RPMI8226 (cell line): Measurements from ENCODE around the gene GABPB2.

Experiments
- DNase-seq: peaks from one replicate; pipeline ENCODE4 v3.0.0-alpha.2; 2015

GABPB2 gene

DNA sequence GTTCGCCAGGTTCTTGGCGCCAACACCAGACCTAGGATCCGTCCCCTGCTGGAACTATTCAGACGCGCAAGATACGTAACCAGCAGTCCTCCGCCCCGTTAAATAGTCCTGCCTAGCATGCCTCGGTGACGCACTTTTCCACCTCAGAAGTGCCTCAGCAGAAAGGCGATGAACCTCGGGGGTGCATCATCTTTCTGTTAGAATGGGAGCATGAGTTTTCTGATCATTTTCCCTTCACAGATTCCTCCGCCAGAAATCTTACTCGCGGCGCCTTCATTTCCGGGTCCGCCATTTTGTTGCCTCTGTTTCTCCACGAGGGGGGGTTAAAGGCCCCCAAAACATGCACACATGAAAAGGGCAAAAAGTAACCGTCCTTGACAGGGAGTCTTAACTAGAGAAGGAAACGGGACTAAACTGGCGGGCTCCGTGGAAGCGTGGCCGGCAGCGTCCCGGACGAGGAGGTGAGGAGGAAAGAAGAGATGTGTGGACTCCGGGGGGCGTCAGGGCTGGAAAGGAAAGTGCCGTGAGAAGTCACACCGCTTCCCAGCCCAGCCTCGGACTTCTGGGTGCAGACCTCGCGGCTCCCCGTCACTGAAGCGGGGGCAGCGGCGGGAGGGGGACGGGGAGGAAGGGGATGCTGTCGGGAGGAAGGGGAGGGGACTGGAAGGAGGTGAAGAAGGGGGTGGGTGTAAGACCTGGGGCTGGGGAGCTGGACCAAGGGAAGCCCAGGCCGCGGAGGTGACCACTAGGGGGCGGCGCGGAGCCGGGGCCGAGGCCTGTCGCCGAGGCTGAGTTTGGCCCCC, at the start of gene GABPB2:
TSS of gene GABPB2 (plus strand) at position 288 of the 803 bp plus-strand sequence. CDS start 17,429 bp downstream, outside the sequence.
- DNase-seq: peak; percentile 95

GRCh38 chr1:151024540-151025146, 45.9 kb upstream of the GABPB2 start:
- peak; percentile 73 for DNase-seq

DNA sequence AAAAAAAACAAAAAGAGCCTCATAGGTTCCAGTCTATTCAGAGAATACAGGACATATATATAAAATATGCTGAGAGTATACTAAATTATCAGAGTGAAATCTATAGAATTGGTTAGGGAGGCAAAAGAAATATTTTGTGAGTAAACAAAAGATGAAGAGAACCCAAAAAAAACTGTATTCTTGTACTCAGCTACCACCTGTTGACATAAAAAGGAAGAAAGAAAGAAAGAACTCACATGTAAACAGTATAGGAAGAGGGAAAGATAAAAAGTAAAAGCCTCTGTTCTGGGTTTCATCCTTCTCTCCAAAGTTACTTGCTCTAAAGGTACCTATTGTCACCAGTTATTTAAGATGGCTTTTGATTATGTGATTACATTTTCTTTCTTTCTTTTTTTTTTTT, 44.1 kb upstream of the GABPB2 start:
- DNase-seq: no peak

DNA sequence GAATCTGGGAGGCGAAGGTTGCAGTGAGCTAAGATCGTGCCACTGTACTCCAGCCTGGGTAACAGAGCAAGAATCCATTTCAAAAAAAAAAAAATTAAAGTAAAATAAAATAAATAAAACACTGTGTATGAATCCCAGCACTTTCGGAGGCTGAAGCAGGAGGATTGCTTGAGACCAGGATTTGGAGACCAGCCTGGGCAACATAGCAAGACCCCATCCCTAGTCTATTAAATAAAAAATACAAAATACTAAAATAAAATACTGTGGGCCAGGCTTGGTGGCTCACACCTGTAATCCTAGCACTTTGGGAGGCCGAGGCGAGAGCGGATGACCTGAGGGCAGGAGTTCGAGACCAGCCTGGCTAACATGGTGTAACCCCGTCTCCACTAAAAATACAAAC, 38.4 kb upstream of the GABPB2 start:
- DNase-seq: no peak

DNA sequence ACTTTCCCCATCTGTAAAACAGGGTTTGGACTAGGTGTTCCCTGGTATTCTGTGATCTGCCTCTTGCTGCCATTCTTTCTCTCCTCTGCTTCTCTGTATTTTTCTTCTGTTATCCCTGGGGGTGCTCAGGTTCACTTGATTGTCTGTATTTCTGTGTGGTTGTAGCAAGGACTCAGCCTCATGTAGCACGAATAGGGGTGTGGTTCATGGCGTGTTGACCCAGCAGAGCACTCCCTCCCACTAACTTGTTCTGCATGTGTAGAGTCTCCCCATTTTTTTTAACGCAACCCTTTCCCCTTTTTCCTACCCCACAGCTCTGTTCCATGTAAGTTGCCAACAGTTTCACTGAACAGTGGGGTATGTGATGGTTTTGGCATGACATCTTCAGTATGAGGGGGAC, 35.4 kb upstream of the GABPB2 start:
- DNase-seq: no peak

DNA sequence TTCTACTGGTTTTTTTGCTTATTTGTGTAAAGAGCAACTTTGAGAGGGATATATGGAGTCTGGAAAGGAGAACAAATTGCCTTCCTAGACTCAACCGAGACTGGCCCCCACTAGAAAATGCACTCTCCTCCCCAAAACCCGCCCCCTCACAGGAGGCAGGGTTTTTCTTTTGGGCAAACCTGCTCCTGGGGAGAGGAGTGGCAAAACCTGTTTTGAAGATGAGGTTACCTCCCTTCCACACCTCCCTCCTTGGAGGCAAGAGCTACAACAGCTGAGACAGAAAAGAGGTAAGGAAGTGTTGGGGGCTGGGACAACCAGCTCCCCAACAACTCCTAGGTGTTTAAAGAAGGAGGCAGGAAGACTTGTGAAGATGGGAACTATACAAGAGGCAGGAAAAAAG, 34.2 kb upstream of the GABPB2 start, which contains the start of gene BNIPL:
TSS of gene BNIPL (plus strand) at position 231 of the 400 bp plus-strand sequence. CDS start at position 371, 140 bp downstream.
- no peak for DNase-seq

DNA sequence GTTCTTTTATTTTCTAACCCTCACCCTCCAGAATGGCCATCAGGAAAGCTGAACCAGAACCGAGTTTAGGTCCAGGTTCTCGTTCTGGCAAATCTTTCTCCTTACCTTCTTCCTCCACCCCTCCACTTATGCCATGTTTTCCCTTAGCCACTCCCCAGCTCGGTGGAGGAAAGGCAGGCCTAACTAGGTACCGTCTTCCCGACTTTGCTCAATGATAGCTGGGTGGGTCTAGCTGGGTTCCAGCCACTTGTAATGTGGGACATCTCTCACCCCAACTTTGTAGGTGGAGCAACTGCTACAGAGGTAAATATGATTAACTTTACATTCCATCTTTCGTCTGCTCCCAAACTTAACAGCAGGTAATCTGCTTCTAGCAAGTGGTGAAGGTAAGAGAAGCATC, 33.5 kb upstream of the GABPB2 start:
- DNase-seq: no peak

- DNase-seq: no peak
Measured at GRCh38 chr1:151039521-151039920, 31.0 kb upstream of the GABPB2 start.

- DNase-seq: no peak
Measured at GRCh38 chr1:151043163-151043562, 27.4 kb upstream of the GABPB2 start.

GRCh38 chr1:151047591-151047924, 23.0 kb upstream of the GABPB2 start, which contains the start of gene C1orf56:
TSS of gene C1orf56 (plus strand) at chr1:151047751. CDS start at chr1:151047848, 97 bp downstream.
- peak; percentile 64 for DNase-seq

- peak; percentile 82 for DNase-seq
Measured at GRCh38 chr1:151047925-151048644, 22.5 kb upstream of the GABPB2 start.

GRCh38 chr1:151048645-151049032, 21.9 kb upstream of the GABPB2 start:
- DNase-seq: no peak

DNA sequence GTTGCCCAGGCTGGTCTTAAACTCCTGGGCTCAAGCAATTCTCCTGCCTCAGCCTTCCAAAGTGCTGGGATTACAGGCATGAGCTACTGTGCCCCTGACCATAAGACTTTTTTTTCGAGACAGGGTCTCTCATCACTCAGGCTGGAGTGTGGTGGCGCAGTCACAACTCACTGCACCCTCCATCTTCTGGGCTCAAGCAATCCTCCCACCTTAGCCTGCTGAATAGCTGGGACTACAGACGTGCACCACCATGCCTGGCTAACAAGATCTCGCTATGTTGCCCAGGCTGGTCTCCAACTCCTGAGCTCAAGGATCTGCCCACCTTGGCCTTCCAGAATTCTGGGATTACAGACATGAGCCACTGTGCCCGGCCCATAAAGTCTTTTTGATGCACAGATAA, 21.1 kb upstream of the GABPB2 start:
- DNase-seq: no peak

- no peak for DNase-seq
Measured at GRCh38 chr1:151050051-151050688, 20.4 kb upstream of the GABPB2 start.

GRCh38 chr1:151051356-151052009, 19.1 kb upstream of the GABPB2 start:
- no peak for DNase-seq

DNA sequence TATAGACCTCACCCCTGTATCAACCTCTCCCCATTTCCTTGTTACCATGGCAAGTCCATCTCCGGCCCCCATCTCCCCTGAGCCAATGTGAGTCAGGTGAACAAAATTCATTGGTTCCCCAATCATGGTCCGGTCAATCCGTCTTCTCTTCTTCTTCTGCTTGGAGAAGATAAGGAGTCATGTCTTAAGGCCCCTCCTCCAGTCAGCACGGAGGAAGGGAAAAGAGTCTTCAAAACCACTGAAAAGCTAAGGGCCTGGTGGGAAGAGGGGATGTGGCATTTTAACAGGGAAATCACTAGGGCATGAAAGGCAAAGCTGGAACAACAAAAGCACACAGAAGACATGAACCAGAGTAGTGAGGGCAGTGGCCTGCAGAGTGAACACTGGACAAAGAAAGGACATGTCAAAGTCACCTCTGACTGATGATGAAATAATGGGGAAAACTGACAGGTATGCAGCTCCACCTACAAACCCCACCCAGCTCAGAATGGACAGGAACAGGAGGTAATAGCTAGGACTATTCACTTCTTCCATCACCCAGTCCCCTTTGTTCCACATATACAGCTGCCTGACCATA, 15.5 kb upstream of the GABPB2 start:
- DNase-seq: no peak

- DNase-seq: no peak
Measured at GRCh38 chr1:151055581-151055980, 15.0 kb upstream of the GABPB2 start.

DNA sequence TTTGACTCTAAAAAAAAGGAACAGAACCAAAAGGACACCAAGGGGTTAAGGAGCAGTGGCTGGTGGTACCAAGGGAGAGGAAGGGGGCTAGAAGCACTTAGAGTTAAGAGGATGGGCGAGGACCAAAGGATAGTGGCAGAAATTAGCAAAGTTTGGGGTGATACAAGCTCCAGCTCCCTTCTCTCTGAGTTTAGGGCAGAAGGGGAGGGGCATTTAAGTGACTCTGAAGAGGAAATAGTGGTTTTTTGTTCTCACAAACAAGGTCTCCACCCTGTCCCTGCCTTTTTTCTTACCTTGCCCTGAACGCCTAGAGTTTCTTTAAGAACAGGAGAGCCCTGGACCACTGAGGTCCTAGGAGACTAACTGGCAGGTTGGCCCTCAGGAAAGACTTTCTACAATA, 14.4 kb upstream of the GABPB2 start:
- peak; percentile 13 for DNase-seq

DNA sequence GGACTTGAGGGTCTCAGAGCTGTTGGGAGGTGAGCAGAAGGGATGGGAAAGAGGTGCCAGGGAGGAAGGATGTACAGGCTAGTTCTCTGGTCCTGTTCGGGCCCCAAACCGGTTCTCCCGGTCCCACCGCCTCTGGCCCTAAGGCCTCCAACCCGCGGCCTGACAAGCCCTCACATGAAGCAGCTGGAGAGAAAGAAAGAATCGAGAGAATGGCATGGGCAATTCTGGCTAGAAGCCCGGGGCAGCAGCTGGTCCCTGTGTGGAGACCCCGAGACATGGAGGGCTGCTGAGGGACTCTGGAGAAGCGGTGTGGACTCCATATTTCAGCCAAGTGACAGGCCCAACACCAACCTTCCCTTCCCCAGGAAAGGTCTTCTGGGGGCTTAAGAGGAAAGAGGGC, 11.9 kb upstream of the GABPB2 start:
- DNase-seq: peak; percentile 31

DNA sequence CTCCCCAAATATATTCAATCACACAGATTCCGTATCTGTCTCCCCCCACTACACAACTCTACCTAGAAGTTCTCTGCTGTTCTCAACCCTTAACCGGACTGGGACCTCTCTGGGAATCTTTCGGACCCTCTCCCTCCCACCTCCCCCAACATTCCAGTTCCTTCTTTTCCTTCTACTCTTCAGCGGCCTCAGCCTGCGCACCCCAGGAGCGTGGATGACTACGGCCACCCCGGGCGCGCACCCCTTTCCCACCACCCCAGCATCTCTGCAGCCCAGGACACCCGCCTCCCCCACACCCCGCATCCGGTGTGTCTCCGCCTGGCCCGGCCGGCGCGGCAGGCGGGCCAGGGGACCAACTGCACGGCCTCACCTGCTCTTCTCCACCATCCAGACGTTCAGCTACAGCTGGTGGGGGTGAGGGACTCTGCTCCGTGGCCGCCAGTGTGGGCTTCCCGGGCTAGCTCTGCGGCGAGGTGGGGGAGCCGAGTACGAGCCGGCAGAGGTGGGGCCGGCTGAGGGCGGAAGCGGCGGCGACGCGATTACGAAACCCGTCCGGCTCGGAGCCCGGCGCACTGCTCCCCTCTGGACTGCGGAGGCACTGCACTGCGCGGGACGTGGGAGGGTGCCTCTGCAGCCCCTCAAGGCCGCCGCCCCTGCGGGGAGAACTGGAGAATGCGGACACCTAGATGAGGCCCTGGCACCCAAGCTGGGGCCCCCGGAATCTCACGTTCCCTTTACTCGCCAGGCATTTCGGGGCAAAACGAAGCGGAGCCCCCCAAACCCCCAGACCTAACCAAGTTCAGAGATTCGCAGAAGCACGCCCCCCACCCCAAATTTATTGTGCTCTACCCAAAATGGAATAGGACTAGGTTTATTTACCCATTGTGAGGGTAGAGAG, 11.2 kb upstream of the GABPB2 start, which contains the start of gene CDC42SE1:
TSS of gene CDC42SE1 (minus strand) at position 514 of the 898 bp plus-strand sequence. CDS start 3,892 bp downstream, outside the sequence.
- DNase-seq: peak; percentile 92
